OCI-LY3 (cell line): Measurements from ENCODE around the gene ACOT7.

Experiments
- H2AFZ ChIP-seq: fragments of 200-600, 300-600 bp; shearing (Covaris generic); 2 replicates; pipeline ENCODE4 v1.6.0; 2014; ENCODE audit warnings: antibody characterized with exemption, low read depth, low read length
- H3K27ac ChIP-seq: fragments of 200-600, 300-600 bp; sonication (generic); 2 replicates; pipeline ENCODE4 v1.5.1; 2014; ENCODE audit warnings: mild to moderate bottlenecking, low read length, moderate library complexity, mixed read lengths
- H3K27me3 ChIP-seq: fragments of 200-600, 300-600 bp; sonication (generic); 2 replicates; pipeline ENCODE4 v1.6.1; 2014; ENCODE audit warnings: low read depth, low read length, mixed read lengths
- H3K36me3 ChIP-seq: fragments of 200-600, 300-600 bp; sonication (generic); replicated peaks from 2 replicates; pipeline ENCODE3; 2014; ENCODE audit warnings: low read depth, low read length, mixed read lengths
- H3K4me1 ChIP-seq: fragments of 300-600, 200-600 bp; sonication (generic); 2 replicates; pipeline ENCODE4 v1.6.1; 2014; ENCODE audit warnings: low read length, mixed read lengths
- H3K4me2 ChIP-seq: fragments of 200-600, 300-600 bp; sonication (generic); 2 replicates; pipeline ENCODE4 v1.6.1; 2014; ENCODE audit warnings: low read length, mixed read lengths
- H3K4me3 ChIP-seq: fragments of 300-600, 200-600 bp; sonication (generic); 2 replicates; pipeline ENCODE4 v1.5.1; 2014; ENCODE audit warnings: antibody characterized with exemption, mild to moderate bottlenecking, low read length, moderate library complexity
- H3K79me2 ChIP-seq: fragments of 300-600, 200-600 bp; shearing (Covaris generic); 2 replicates; pipeline ENCODE4 v1.6.1; 2014; ENCODE audit warnings: mild to moderate bottlenecking, low read length, mixed read lengths
- H3K9ac ChIP-seq: fragments of 300-600, 200-600 bp; shearing (Covaris generic); 2 replicates; pipeline ENCODE4 v1.6.0; 2014; ENCODE audit warnings: mild to moderate bottlenecking, low read length, moderate library complexity
- H3K9me3 ChIP-seq: fragments of 200-600, 300-600 bp; shearing (Covaris generic); 2 replicates; pipeline ENCODE4 v1.6.1; 2014; ENCODE audit warnings: low read length, mixed read lengths; ENCODE audit not compliant: insufficient read depth
- H4K20me1 ChIP-seq: fragments of 200-600, 300-600 bp; sonication (generic); 2 replicates; pipeline ENCODE4 v1.6.1; 2016; ENCODE audit warnings: low read length, mixed read lengths; ENCODE audit not compliant: insufficient read depth
- CTCF ChIP-seq: fragments of 200-600, 300-600 bp; sonication (generic); IDR thresholded peaks from 2 replicates; pipeline ENCODE4 v1.5.1; 2014; ENCODE audit warnings: antibody characterized with exemption, low read length, low read depth
- EZH2phosphoT487 ChIP-seq: fragments of 200-600 bp; shearing (Covaris generic); IDR thresholded peaks from 2 replicates; pipeline ENCODE4 v1.6.1; 2018; ENCODE audit warnings: antibody characterized with exemption, mixed run types, low read depth

ACOT7 gene

GRCh38 chr1:6244401-6245049 lies 149.0 kb downstream of the ACOT7 start:
- no peak overlapping the region for H3K9ac ChIP-seq
- H3K27me3 ChIP-seq, result no peaks in the 10 kb centered on the region
- H3K4me2 ChIP-seq, result no peak overlapping the region
- H3K27ac ChIP-seq, result no peak overlapping the region
- no peaks in the 10 kb centered on the region for H3K79me2 ChIP-seq
- H3K9me3 ChIP-seq, result no peaks in the 10 kb centered on the region
- H4K20me1 ChIP-seq, result no peaks in the 10 kb centered on the region
- no peak overlapping the region for H3K4me3 ChIP-seq
- H3K36me3 ChIP-seq, result no peaks in the 10 kb centered on the region
- TF ChIP-seq EZH2phosphoT487, result no peak
- TF ChIP-seq CTCF, result no peak
- no peak overlapping the region for H2AFZ ChIP-seq
- peaks cover 4% of the 10 kb centered on the region; the same call in 1 of the 2 replicates for H3K4me1 ChIP-seq

- peak within 1 kb of the TSS; percentile 77; the same call in 1 of the 2 replicates for H3K4me3 ChIP-seq
- H3K79me2 ChIP-seq, result no peaks in the 10 kb centered on the region
- H2AFZ ChIP-seq, result no peak within 1 kb of the TSS
- H4K20me1 ChIP-seq, result no peaks in the 10 kb centered on the region
- H3K36me3 ChIP-seq, result no peaks in the 10 kb centered on the region
- peaks cover 4% of the 10 kb centered on the region; the same call in 1 of the 2 replicates for H3K4me1 ChIP-seq
- H3K9ac ChIP-seq, result no peak within 1 kb of the TSS
- no peak within 1 kb of the TSS for H3K27ac ChIP-seq
- peak within 1 kb of the TSS; percentile 73 for H3K4me2 ChIP-seq
- H3K9me3 ChIP-seq, result no peaks in the 10 kb centered on the region
- H3K27me3 ChIP-seq, result no peaks in the 10 kb centered on the region
- TF ChIP-seq CTCF (no peak), EZH2phosphoT487 (no peak)
Observed at GRCh38 chr1:6243993-6244392, 149.6 kb downstream of the ACOT7 start, which contains the start of gene HES3. HES3 (plus strand) TSS chr1:6244179; CDS start chr1:6244366, 187 bp downstream.

DNA sequence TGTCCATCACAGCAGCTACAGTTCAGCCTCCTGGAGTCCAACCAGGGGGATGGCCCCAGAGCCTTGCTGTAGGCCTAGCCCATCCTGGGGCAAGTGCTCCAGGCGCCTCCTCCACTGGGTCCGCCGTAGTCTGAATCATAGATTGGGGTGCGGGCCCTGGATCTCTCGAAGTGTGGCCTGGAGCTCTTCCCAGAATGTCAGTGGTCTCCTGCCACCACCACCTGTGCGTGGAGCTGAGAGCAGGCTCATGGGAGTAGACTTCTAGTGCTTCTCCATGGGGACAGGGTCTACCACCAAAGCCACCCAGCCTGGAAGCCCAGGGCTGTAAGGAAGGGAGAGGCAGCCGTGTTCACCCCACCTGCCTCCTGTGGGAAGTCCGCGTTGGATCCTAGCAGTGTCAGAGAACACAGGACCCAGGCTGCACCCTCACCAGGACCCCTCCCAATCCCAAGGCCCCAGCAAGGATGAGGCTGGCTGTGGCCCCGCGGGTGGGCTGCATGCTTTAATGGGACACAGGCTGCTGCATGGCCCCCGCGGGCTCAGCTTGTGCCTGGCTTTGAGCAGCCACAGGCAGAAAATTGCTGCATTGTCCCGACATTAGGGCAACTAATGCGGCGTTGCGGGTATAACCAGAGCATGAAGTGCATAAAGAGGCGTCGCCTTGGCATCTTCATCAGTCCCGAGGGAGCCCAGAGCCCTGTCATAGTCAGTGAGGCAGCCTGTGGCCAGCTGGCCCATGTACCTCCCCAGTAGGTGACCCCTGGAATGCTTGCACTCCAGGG lies 150.3 kb downstream of the ACOT7 start:
- Histone ChIP-seq H3K4me1 (peaks cover 4% of the 10 kb centered on the region; the same call in 1 of the 2 replicates), H3K4me3 (no peak overlapping the region), H3K79me2 (no peaks in the 10 kb centered on the region), H4K20me1 (no peaks in the 10 kb centered on the region), H3K9me3 (no peaks in the 10 kb centered on the region), H3K4me2 (no peak overlapping the region), H3K9ac (no peak overlapping the region), H3K27me3 (no peaks in the 10 kb centered on the region), H2AFZ (no peak overlapping the region), H3K27ac (no peak overlapping the region), H3K36me3 (no peaks in the 10 kb centered on the region)
- TF ChIP-seq CTCF (no peak), EZH2phosphoT487 (no peak)
